Heart left ventricle (tissue), 13 donors: Measurements from ENCODE around the gene AUH.

Experiments used
- POLR2A ChIP-seq, 2 donors: fragments of 450-650 bp; IDR thresholded peaks; one replicate each; pipeline ENCODE4 v1.6.1; 2017; ENCODE audit warnings: antibody characterized with exemption in 2 of 2, mild to moderate bottlenecking in 2 of 2, moderate library complexity in 2 of 2
- TF ChIP-seq, protein P1 (sequence below), 12 donors: fragments of 200-600 bp; sonication (generic) in 4 of 12; IDR thresholded peaks; one replicate each; pipeline versions ENCODE4 v1.5.0 to v1.8.0; 2018 to 2022; ENCODE audit warnings: antibody characterized with exemption in 12 of 12, mild to moderate bottlenecking in 5 of 12
- donor health status: ischemic (EF 13 %, LVEDD 7.1; RV severe dilation, severe dysfunction).
- donor health status: DM: no; HTN: yes; CAD: no.
- donor health status: DM: no; HTN: no; CAD: no.
- donor health status: ischemic (EF 25% LVEDD 6.9; RV normal size, moderate dysfunction).
- donor health status: ischemic (EF 25% LVEDD 5.7; RV mildly dilated, moderate dysfunction).
- donor health status: ischemic (EF 35%, LVEDD 5.7; RV mildly dilated, moderate dysfunction).
- donor health status: nonischemic (EF 11% LVEDD 7.7; RV severe dilation, severe dysfunction).
- donor health status: DM: yes; HTN: yes; CAD: no.
- donor health status: PGD.
- donor health status: ischemic (EF 29% LVEDD 5.4; RV normal size, mild dysfunction).
- donor health status: nonischemic (EF 23%, LVEDD 6.1; RV moderate dilation, normal function).

DNA sequence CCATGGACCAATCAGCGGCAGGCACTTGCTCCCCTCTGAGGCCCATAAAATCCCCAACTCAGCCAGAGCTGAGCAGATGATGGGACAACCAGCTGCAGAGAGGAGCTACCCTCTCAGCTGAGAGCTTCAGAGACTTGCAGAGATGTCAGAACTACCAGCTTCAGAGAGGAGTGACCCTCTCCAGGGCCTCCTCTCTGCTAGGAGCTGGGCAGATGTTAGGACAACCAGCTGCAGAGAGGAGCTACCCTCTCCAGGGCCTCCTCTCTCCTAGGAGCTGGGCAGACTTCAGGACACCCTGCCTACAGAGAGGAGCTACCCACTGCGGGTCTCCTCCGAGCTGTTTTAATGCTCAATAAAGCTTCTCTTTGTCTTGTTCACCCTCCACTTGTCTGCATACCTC lies 3.0 kb upstream of the AUH start:
- TF ChIP-seq, protein P1, sequence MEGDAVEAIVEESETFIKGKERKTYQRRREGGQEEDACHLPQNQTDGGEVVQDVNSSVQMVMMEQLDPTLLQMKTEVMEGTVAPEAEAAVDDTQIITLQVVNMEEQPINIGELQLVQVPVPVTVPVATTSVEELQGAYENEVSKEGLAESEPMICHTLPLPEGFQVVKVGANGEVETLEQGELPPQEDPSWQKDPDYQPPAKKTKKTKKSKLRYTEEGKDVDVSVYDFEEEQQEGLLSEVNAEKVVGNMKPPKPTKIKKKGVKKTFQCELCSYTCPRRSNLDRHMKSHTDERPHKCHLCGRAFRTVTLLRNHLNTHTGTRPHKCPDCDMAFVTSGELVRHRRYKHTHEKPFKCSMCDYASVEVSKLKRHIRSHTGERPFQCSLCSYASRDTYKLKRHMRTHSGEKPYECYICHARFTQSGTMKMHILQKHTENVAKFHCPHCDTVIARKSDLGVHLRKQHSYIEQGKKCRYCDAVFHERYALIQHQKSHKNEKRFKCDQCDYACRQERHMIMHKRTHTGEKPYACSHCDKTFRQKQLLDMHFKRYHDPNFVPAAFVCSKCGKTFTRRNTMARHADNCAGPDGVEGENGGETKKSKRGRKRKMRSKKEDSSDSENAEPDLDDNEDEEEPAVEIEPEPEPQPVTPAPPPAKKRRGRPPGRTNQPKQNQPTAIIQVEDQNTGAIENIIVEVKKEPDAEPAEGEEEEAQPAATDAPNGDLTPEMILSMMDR (IDR thresholded peaks at IDR 0.05) = no peak
- TF ChIP-seq POLR2A (IDR thresholded peaks at IDR 0.05) = no peak
